ENCODE results near the gene DGCR6.
"Not testable (repeated sequence)": the region's sequence is repeated elsewhere in the genome, so short reads cannot be mapped to it uniquely, and the experiment has no call there.

Gene DGCR6

DNA sequence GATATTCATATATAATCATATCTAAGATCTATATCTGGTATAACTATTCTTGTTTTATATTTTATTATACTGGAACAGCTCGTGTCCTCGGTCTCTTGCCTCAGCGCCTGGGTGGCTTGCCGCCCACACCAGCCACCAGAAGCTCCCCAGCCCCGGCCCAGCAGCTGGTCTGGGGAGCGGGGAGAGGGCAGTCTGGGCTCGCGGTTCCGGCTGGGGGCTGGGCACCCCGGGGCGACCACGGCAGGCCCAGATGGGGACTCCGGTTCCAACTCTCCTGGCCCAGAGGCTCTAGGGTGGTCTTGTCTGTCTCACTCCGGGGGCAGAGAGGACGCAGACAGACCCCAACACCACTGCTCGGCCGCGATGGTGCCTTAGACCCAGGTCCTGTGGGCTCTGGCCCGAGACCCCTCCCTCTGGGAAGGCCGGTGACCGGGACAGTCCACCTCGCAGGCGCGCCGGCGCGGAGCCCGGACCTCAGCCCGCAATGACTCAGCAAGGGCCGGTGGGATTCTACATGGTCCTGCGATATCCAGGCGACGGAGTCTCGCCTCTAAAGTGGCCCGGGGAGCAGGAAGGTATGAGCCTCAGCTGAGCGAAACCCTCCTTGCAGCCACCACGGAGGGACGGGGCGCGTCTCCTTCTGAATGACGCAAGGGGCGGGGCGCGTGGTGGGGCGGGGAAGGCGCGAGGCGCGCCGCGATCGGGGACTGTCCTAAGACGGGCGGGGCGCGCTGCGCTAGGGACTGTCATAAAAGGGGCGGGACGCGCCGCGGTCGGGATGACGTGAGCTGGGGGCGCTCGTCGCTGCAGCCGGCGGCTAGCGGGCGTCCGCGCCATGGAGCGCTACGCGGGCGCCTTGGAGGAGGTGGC lies at the start of gene DGCR6:
TSS of gene DGCR6 (plus strand) at position 781 of the 870 bp plus-strand sequence. CDS start at position 836, 55 bp downstream.
- no peak for DNase-seq

DNA sequence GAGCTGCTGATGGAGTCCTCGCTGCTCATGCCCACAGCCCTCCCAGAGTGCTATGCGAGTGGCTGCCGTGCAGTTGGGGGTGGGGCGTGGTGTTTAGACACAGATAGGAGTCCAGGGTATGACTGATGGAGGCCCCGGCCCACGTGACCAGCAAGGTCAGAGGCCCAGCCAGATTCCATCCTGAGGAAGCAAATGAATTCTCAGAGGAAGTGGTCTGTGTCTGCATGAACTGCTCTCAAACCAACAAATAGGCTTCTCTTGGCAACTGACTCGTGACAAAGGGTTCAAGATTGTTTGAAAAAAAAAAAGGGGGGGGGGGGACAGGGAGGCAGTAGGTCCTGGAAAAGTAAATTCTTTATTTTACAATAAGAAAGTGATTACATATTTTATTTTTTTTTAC lies 46.8 kb upstream of the DGCR6 start:
- not testable (repeated sequence) for DNase-seq

DNA sequence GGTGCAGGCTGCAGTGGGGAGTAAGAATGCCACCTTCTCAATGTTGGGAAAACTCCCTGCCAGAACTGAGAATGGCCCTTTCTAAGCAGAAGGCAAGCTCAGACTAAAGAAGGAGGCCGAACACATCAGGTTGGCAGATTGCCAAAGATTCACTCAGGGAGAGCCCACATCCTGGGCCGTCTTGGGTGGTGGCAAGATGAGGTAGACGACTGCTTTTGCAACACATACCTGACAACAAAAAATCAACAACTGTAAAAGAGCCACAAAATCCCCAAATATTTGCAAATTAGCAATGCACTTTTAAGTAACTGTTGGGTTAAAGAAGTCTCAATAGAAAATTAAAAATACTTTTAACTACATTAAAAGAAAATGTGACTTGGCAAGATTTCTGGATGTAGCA lies 24.9 kb upstream of the DGCR6 start:
- DNase-seq = not testable (repeated sequence)

DNA sequence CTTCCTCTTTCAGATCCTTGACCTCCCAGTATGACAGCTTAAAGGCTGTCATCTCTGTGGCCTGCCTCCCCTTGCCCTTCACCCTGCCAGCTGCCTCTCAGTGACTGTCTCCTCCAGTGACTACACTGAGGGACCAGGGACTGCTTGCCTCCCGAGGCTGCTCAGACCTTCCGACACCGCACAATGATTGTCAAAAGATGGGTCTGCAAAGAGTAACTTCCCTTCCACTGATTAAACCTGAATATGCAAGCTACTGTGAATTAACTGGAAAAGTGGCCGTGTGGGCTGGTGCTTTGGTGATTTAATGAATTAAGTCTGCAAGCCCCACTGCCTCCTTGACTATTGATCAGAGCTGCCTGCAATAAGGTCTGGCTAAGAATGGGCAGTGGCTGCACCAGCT lies 21.7 kb upstream of the DGCR6 start:
- DNase-seq = not testable (repeated sequence)

DNA sequence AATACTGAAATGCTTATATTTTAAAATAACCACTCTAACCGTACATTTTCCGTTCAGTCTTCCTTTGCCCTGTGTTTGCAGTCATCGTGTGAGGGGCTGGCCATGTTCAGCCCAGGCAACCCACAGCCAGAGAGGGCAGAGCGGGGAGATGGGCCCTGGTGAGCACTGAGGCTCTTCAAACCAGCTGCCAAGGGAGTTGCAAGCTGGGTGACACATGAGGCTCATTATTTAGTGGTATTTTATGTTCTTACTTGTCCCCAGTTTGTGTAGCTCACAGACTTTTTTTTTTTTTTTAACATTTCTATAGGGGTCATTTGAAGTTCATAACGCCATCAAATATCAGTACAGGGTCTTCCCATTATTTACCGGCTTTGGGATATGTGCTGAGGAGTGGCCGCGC lies 18.0 kb upstream of the DGCR6 start:
- no peak for DNase-seq

DNA sequence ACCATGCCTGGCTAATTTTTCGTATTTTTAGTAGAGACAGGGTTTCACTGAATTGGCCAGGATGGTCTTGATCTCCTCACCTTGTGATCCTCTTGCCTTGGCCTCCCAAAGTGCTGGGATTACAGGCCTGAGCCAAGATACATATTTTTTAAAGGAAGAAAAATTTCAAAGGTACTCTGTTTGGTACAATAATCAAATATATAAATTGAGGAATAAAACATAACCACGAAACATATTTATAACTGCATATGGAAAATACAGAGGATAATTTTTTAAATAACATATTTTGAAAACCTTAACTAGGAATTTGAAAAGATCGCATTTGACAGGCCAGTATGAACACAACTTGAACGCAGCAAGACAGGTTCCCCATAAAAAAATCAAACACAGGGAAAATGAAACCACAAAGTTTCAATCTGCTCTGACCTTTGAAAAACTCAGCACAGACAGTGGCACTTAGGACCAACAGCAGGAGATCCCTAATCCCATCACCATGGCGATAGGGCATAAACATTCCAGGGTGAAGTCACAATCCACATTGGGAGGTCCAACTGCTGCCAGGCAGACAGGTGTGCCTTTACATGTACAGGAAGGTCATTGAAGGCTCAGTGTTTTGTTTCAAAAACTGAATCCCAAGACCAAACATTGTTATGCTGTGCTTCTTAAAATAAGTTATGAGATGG lies 15.5 kb upstream of the DGCR6 start:
- DNase-seq = not testable (repeated sequence)

DNA sequence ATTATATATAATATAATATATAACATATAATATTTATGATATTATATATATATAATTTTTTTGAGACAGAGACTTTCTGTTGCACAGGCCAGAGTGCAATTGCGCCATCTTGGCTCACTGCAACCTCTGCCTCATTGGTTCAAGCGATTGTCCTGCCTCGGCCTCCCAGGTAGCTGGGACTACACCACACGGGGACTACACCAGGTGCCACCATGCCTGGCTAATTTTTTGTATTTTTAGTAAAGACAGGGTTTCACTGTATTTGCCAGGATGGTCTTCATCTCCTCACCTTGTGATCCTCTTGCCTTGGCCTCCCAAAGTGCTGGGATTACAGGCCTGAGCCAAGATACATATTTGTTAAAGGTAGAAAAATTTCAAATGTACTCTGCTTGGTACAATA lies 12.3 kb upstream of the DGCR6 start:
- DNase-seq = not testable (repeated sequence)

DNA sequence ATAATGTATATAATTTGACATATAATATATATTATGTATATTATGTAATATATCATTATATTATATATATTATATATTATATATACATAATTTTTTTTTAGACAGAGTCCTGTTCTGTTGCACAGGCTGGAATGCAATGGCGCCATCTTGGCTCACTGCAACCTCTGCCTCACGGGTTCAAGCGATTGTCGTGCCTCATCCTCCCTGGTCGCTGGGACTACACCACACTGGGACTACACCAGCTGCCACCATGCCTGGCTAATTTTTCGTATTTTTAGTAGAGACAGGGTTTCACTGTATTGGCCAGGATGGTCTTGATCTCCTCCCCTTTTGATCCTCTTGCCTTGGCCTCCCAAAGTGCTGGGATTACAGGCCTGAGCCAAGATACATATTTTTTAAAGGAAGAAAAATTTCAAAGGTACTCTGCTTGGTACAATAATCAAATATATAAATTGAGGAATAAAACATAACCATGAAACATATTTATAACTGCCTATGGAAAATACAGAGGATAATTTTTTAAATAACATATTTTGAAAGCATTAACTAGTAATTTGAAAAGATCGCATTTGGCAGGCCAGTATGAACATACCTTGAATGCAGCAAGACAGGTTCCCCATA lies 10.0 kb upstream of the DGCR6 start:
- DNase-seq = not testable (repeated sequence)

DNA sequence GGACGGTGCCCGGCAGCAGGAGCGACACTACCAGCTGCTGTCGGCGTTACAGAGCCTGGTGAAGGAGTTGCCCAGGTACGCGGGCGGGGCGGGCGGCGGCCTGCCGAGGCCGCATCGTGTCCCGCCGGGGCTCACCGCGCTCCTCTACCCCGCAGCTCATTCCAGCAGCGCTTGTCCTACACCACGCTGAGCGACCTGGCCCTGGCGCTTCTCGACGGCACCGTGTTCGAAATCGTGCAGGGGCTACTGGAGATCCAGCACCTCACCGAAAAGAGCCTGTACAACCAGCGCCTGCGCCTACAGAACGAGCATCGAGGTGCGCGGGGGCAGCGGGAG lies 258 bp downstream of the DGCR6 start:
- not testable (repeated sequence) for DNase-seq

DNA sequence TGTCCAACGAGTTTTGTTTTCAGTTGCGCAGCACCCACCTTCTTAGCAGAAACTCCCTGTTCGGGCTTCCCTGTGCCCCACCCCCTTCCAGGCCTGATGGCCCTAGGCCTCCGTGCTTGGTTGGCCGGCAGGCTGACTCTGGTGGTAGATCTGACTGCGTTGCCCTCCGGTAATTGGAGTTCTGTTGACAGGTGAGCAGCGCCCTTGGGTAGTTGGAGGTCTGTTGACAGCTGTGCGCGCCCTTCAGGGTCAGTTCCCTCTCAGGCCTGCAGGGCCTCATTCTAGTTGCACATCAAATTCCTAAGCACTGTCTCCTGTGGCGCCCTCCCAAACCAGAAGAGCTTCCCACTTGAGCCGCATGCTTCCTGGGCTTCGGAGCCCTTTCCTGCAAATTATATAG lies 776 bp downstream of the DGCR6 start:
- no peak for DNase-seq

DNA sequence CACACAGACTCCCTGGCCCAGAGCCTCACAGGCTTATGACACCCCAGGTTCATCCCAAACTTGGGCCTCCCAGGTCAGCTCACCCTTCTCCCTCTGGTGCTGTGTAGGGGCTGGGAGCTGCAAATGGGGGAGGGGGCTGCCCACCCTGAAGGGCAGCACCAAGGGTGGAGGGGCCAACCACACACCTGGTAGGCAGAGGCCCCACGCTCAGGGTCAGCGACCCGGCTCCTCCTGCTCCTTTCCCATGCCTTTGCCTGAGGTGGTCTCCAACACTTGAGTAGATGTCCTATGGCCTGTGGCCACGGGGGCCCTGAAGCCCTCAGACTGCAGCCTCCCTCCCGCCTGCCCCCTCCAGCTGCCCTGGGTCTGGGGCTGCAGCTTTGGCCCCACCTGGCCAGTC lies 3.4 kb downstream of the DGCR6 start:
- DNase-seq = no peak

DNA sequence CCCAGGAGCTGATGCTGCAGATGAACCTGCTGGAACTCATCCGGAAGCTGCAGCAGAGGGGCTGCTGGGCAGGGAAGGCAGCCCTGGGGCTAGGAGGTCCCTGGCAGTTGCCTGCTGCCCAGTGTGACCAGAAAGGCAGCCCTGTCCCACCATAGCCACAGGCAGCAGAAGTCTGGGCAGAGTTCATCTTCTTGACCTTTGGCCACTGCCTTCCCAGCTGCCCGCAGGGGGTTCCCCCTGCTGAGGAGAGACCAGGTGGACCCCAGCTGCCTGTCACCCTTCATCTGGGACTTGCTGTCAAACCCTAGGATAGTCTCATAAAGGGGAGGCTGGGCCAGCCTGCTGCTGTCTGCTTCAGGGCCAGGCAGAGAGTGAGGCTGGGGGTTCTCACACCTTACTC lies 5.4 kb downstream of the DGCR6 start:
- not testable (repeated sequence) for DNase-seq

DNA sequence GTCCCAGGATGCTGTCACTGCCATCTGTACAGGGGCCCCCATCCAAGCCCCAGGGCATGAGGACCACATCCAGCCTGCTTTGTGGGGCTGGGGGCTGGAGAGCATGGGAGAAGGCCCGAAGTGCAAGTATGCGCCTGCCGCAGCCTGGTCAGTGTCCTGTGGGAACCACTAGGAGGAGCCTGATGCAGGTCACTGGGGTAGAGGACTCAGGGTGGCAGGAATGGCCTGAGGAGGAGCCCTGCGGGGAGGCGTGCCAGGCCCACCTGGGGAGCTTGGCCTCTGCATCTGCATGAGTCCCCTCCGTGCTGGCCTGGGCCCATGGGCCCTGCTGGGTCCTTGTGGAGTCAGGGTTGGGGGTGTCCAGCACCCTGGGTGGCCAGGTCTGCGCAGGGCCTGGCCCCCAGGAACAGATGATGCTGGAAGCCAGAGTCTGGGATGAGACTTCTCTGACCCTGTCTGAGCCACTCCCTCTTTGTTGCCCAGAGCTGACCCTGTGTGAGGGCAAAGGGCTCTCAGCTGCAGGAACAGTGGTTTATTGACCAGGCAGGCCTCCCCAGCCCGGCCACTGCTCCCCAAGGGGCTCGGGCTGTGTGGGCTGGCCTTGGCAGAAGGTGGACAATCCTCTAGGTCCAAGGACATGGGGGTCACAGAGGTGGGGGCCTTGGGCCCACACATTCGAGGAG lies 6.3 kb downstream of the DGCR6 start:
- DNase-seq = not testable (repeated sequence)

DNA sequence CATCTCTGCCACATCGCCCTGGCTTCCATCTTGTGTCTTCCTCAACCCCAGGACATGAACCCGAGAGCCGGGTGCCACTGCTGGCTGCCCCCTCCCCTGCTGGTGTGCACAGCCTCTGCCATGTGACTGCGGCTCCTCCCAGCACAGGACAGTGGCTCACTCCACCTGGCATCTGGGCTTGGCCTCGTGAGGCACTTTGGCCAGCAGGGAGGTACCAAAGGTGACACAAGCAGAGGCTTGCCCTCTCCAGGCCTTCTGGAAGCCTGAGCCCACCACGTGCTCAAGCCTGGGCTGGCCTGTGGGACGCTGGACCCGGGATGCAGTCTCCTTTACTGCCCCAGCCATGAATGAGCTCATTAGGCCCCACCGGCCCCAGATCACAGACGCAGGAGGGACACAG lies 8.4 kb downstream of the DGCR6 start:
- DNase-seq = not testable (repeated sequence)

DNA sequence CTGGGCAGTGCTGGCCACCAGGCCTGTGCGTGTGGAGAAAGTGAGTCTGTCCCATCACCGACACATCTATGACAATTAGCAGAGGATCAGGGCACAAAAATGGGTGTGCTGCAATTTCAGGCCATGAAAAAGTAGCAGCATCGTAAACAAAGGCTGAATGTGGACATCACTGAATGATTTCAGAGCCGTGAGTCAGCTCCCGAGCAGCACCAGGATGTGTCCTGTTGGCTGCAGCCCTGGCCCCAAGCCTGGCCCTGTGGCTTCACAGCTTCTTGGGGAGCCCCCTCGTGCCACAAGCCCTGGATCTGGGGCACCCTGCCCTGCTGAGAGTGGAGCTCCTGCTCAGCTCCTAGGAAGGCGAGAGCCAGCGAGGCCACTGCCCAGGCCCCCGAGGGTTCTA lies 9.4 kb downstream of the DGCR6 start:
- DNase-seq = not testable (repeated sequence)

DNA sequence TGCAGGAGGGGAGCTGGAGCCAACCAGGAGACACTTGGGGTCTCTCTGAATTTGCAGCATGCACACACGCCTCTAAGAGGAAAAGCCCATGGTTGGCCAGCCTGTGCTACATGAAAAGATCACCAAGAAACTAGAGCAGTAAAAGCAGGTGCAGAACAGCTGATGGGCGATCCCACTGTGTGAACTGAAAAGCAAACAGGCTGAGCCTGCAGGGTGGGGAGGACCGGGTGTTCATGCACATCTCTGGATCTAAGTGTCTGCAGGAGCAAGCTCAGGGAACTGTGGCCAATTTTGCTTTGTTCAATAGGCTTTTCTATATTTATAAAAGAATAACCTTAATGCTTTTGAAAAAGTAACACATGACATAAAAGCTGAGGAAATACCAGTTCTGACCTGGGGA lies 11.7 kb downstream of the DGCR6 start:
- not testable (repeated sequence) for DNase-seq

DNA sequence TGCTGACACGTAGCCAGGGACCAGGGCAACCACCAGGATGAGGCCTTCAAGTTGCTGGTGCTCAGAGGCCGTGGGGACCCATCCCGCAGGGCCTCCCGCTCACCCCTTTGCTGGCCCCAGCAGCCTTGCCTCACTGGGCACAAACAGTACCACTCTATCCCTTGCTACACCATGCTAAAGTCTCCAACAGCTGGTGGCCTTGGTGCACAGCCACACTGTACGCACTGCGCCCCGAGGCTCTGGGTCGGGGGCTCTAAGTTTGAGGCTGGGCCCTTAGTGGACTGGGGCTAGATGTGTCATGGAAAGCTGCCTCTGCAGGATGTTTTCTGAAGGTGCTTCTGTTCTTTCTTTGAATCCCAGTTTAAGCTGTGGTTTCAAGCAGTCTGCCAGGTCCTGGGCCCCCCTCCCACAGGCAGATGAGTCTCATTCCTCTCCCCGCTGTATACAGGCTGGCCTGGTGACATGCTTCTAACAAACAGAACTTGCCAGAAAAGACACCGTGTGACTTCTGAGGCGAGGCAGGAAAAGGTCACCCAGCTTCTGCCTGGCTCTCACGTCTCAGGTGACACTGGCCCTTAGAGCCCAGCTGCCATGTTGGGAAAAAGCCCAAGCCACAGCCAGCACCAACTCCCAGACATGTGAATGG lies 14.3 kb downstream of the DGCR6 start:
- not testable (repeated sequence) for DNase-seq

DNA sequence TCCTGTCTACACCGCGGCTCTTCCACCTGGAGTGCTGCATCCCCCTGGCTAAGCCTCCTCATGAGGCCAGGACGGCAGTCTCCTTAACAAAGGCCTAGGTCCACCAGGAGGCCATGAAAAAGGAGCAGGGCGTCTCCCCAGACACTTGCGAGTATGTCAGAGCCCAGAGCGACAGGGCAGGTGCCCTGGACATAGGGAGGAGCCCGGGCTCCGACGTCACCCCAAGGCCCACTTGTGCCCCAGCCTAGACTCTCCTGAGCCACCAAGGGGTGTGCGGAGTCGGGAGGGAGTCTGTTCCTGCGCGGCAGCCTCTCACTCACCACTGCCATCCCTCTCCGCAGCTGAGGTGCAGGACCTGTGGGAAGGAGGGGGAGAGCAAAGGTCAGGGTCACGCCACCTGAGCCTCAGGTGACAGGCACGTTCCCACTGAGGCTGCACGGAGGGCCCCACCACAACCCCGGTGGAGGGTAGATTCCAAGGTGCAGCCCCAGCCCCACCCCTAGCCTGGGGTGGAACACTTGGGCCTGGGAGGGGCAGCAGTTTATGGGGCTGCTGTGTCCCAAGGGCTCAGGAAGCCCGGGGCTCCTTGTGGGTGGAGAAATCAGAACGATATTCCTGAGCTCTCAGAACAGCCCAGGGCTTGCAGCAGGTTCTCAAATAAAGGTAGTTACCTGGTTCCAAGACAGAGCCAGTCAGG lies 19.4 kb downstream of the DGCR6 start:
- DNase-seq = no peak

DNA sequence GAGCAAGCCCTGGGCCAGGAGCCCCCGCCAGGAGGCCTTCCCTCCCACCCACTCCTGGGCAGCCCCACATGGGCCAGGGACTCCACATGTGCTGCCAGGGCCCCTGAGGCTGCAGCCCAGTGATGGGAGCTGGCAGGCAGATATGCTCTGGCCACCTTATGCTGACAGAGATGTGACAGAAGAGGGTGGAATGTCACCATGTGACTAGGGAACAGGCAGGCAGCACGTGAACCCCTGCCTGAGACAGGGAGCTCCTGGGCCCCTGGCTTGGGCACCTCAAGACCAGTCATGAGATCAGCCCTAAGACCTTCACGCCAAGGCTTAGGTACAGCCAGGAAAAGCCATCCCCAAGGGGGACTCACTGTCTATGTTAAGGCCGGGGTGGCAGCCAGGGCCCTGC lies 20.9 kb downstream of the DGCR6 start:
- no peak for DNase-seq

DNA sequence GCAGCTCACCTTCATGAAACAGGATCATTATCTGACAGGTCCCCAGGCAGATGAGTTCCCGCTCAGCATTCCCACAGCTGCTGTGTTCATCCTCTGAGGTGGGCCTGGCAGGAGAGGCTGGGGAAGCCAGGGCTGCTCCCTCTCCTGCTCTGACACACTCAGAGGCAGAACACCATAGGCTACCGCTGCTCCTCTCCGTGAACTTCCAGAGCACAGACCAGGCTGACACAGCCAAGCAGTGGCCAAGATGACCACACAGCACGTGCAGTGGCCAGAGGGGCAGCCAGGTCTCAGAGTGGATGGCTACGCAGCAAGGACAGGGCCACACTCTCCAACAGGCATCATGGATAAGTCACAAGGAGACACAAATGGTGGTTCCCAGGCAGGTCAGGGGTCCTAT lies 21.5 kb downstream of the DGCR6 start:
- no peak for DNase-seq

DNA sequence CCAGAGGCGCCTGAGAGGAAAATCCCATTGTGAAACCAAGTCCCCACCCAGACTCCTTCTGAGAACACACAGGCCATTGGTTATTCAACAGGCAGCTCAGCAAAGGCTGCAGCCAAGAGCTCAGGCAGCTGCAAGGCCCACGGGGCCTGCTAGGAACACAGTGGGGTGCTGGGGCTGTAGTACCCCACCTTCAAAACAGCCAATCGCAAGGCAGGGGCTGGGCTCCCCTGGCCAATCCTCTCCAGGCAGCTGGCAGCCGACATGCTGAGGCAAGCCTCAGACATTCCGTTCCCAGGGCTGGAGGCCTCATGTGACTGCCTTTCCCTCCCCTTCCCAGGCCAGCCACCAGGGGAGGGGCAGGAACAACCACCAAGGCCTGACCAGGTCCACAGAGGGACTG lies 23.3 kb downstream of the DGCR6 start:
- no peak for DNase-seq
